NT2/D1 (cell line): ENCODE data around the gene HOXC10.
A peak's percentile ranks its signal among the peaks of the same experiment; 100 is the strongest.

Source experiments
- DNase-seq: peaks from one replicate; pipeline ENCODE4 v3.0.0-alpha.2; 2011; ENCODE audit warnings: low read depth, low spot score
- H3K27me3 ChIP-seq: 2 replicates; pipeline ENCODE4 v1.6.0; 2011; ENCODE audit warnings: mild to moderate bottlenecking; ENCODE audit not compliant: insufficient read length, insufficient read depth
- H3K36me3 ChIP-seq: 2 replicates; pipeline ENCODE4 v1.6.1; 2011; ENCODE audit warnings: mild to moderate bottlenecking, low read length, mixed read lengths; ENCODE audit not compliant: insufficient read depth, insufficient read length
- H3K4me1 ChIP-seq: 2 replicates; pipeline ENCODE4 v1.5.1; 2011; ENCODE audit not compliant: insufficient read depth, insufficient read length
- H3K4me3 ChIP-seq: 2 replicates; pipeline ENCODE4 v1.5.1; 2011; ENCODE audit warnings: low read depth; ENCODE audit not compliant: insufficient read length
- H3K9ac ChIP-seq: 2 replicates; pipeline ENCODE4 v1.6.0; 2011; ENCODE audit warnings: low read depth; ENCODE audit not compliant: insufficient read length
- H3K9me3 ChIP-seq: 2 replicates; pipeline ENCODE4 v1.5.1; 2011; ENCODE audit warnings: mild to moderate bottlenecking, low read length; ENCODE audit not compliant: insufficient read depth
- SUZ12 ChIP-seq: IDR thresholded peaks from 2 replicates; pipeline ENCODE4 v1.6.1; 2011; ENCODE audit not compliant: insufficient read length, insufficient read depth; ENCODE audit errors: extremely low read depth
- YY1 ChIP-seq: IDR thresholded peaks from 2 replicates; pipeline ENCODE4 v1.6.1; 2011; ENCODE audit not compliant: insufficient read length, insufficient read depth
- ZNF274 ChIP-seq: IDR thresholded peaks from 2 replicates; pipeline ENCODE4 v1.6.1; 2011; ENCODE audit warnings: mild to moderate bottlenecking, low read depth, low read length

Gene HOXC10

GRCh38 chr12:53972722-53973235 is 12.2 kb upstream of the HOXC10 start, which contains the start of gene HOXC11:
Gene HOXC11 (plus strand): TSS chr12:53973126. CDS start chr12:53973242, 116 bp downstream.
- peaks cover 100% of the 10 kb centered on the region for H3K27me3 ChIP-seq
- H3K9ac ChIP-seq: peak within 1 kb of the TSS; percentile 23
- H3K36me3 ChIP-seq: no peaks in the 10 kb centered on the region
- H3K4me3 ChIP-seq: peak within 1 kb of the TSS; percentile 21
- TF ChIP-seq SUZ12: no peak
- TF ChIP-seq YY1: no peak
- TF ChIP-seq ZNF274: no peak
- H3K4me1 ChIP-seq: peaks cover 8% of the 10 kb centered on the region
- DNase-seq: no peak
- H3K9me3 ChIP-seq: no peaks in the 10 kb centered on the region

- H3K36me3 ChIP-seq: no peaks in the 10 kb centered on the region
- peaks cover 100% of the 10 kb centered on the region for H3K27me3 ChIP-seq
- TF ChIP-seq ZNF274 (no peak), SUZ12 (peak; percentile 86), YY1 (no peak)
- peak overlapping the region; percentile 23 for H3K9ac ChIP-seq
- H3K4me1 ChIP-seq: peaks cover 8% of the 10 kb centered on the region
- no peak for DNase-seq
- H3K9me3 ChIP-seq: no peaks in the 10 kb centered on the region
- H3K4me3 ChIP-seq: peak overlapping the region; percentile 21
Measured at GRCh38 chr12:53973236-53974042, 11.5 kb upstream of the HOXC10 start.

- Histone ChIP-seq H3K27me3 (peaks cover 100% of the 10 kb centered on the region), H3K9me3 (no peaks in the 10 kb centered on the region), H3K4me3 (peak within 1 kb of the TSS; percentile 34), H3K4me1 (peaks cover 8% of the 10 kb centered on the region), H3K36me3 (no peaks in the 10 kb centered on the region), H3K9ac (peak within 1 kb of the TSS; percentile 10)
- DNase-seq: no peak
- no peak for TF ChIP-seq ZNF274
- TF ChIP-seq SUZ12: peak; percentile 60
- no peak for TF ChIP-seq YY1
Measured at GRCh38 chr12:53974084-53975063, 10.6 kb upstream of the HOXC10 start, which contains the start of gene HOTAIR. Gene HOTAIR (minus strand): TSS chr12:53974954.

GRCh38 chr12:53975064-53975471 is 9.9 kb upstream of the HOXC10 start:
- DNase-seq: no peak
- Histone ChIP-seq H3K4me1 (peaks cover 8% of the 10 kb centered on the region), H3K27me3 (peaks cover 100% of the 10 kb centered on the region), H3K9ac (no peak overlapping the region), H3K9me3 (no peaks in the 10 kb centered on the region), H3K36me3 (no peaks in the 10 kb centered on the region), H3K4me3 (no peak overlapping the region)
- no peak for TF ChIP-seq SUZ12
- no peak for TF ChIP-seq YY1
- TF ChIP-seq ZNF274: no peak

- H3K9ac ChIP-seq: no peak overlapping the region
- TF ChIP-seq SUZ12 (peak; percentile 63), YY1 (no peak)
- H3K4me3 ChIP-seq: no peak overlapping the region
- H3K4me1 ChIP-seq: peaks cover 8% of the 10 kb centered on the region
- H3K9me3 ChIP-seq: no peaks in the 10 kb centered on the region
- no peak for DNase-seq
- no peaks in the 10 kb centered on the region for H3K36me3 ChIP-seq
- peaks cover 100% of the 10 kb centered on the region for H3K27me3 ChIP-seq
Measured at GRCh38 chr12:53975479-53976152, 9.3 kb upstream of the HOXC10 start.

- Histone ChIP-seq H3K9ac (no peak overlapping the region), H3K9me3 (no peaks in the 10 kb centered on the region), H3K27me3 (peaks cover 100% of the 10 kb centered on the region), H3K4me3 (no peak overlapping the region), H3K36me3 (no peaks in the 10 kb centered on the region), H3K4me1 (peaks cover 8% of the 10 kb centered on the region)
- TF ChIP-seq YY1 (no peak), SUZ12 (no peak), ZNF274 (no peak)
- no peak for DNase-seq
Measured at GRCh38 chr12:53976172-53976822, 8.6 kb upstream of the HOXC10 start.
